Breast epithelium (tissue), 4 donors: Measurements from ENCODE around the gene PCAT6. TPM values are rescaled to one million over a fixed set of nuclear protein-coding genes. Genes with fewer than 3 reads are reported as not detected.

Experiments
- DNase-seq, 2 donors: peaks; one replicate each; pipeline ENCODE4 v3.0.0-alpha.2; 2019; ENCODE audit warnings: low spot score in 2 of 2
- H3K27ac ChIP-seq, 2 donors: fragments of 200-600 bp; sonication (generic) in 1 of 2; one replicate each; pipeline ENCODE4 v1.5.1; 2016 to 2019; ENCODE audit warnings: mild to moderate bottlenecking in 1 of 2
- H3K27me3 ChIP-seq, 2 donors: fragments of 200-600 bp; sonication (generic) in 1 of 2; one replicate each; pipeline versions ENCODE4 v1.5.1 to v1.6.0; 2017 to 2019; ENCODE audit warnings: control low read depth in 1 of 2, mild to moderate bottlenecking in 1 of 2
- H3K36me3 ChIP-seq: fragments of 200-600 bp; one replicate; pipeline ENCODE4 v1.5.1; 2019
- H3K4me1 ChIP-seq, 2 donors: fragments of 200-600 bp; sonication (generic); one replicate each; pipeline ENCODE4 v1.5.1; 2016 to 2019; ENCODE audit warnings: control low read depth in 1 of 2
- H3K4me3 ChIP-seq, 3 donors: fragments of 200-600 bp; sonication (generic); 1 replicate in 2 of 3; 2 replicates in 1 of 3; pipeline ENCODE4 v1.5.1; 2016 to 2019; ENCODE audit warnings: mild to moderate bottlenecking in 3 of 3, moderate library complexity in 2 of 3
- H3K9me3 ChIP-seq, 2 donors: fragments of 200-600 bp; sonication (generic) in 1 of 2; one replicate each; pipeline ENCODE4 v1.5.1; 2016 to 2019; ENCODE audit warnings: control low read depth in 1 of 2
- POLR2A ChIP-seq: fragments of 450-650 bp; IDR thresholded peaks from one replicate; pipeline ENCODE4 v1.6.1; 2016; ENCODE audit warnings: antibody characterized with exemption, mild to moderate bottlenecking, moderate library complexity
- POLR2AphosphoS5 ChIP-seq, 3 donors: sonication (generic); formaldehyde crosslinking; IDR thresholded peaks; one replicate each; pipeline ENCODE4 v1.6.1; 2017; ENCODE audit warnings: antibody characterized with exemption in 3 of 3
- intact Hi-C: fragments of 100-400 bp; cut with DNase I; formaldehyde crosslinking; loops from one replicate; pipeline ENCODE4 v1.15.1; 2023; ENCODE audit warnings: low total_unique reads
- total RNA-seq, 3 donors: library from RNA; depleted of rRNA; stranded (reverse); fragments of >200 nt; gene quantifications; one replicate each; pipeline ENCODE4 v1.1.0, GENCODE V29; 2016
- TF ChIP-seq, protein P1 (sequence below), 3 donors: fragments of 450-650 bp; IDR thresholded peaks; one replicate each; pipeline ENCODE4 v1.5.1; 2016 to 2017; ENCODE audit warnings: antibody characterized with exemption in 3 of 3, mild to moderate bottlenecking in 3 of 3, moderate library complexity in 3 of 3

The PCAT6 gene
- total RNA-seq, 3 donors from 2014 or later: 1.8 TPM; not detected in 2

- no peak for DNase-seq
- no peak overlapping the region for H3K27ac ChIP-seq
- no peak for TF ChIP-seq POLR2A
- TF ChIP-seq, protein P1, sequence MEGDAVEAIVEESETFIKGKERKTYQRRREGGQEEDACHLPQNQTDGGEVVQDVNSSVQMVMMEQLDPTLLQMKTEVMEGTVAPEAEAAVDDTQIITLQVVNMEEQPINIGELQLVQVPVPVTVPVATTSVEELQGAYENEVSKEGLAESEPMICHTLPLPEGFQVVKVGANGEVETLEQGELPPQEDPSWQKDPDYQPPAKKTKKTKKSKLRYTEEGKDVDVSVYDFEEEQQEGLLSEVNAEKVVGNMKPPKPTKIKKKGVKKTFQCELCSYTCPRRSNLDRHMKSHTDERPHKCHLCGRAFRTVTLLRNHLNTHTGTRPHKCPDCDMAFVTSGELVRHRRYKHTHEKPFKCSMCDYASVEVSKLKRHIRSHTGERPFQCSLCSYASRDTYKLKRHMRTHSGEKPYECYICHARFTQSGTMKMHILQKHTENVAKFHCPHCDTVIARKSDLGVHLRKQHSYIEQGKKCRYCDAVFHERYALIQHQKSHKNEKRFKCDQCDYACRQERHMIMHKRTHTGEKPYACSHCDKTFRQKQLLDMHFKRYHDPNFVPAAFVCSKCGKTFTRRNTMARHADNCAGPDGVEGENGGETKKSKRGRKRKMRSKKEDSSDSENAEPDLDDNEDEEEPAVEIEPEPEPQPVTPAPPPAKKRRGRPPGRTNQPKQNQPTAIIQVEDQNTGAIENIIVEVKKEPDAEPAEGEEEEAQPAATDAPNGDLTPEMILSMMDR (IDR thresholded peaks at IDR 0.05): no peak
- TF ChIP-seq POLR2AphosphoS5 (IDR thresholded peaks at IDR 0.05): no peak
- no peak overlapping the region for H3K4me3 ChIP-seq
- intact Hi-C loops: no loop called here
- H3K4me1 ChIP-seq: peaks cover 0 to 3% of the 10 kb centered on the region in 2 donors
- H3K36me3 ChIP-seq: no peaks in the 10 kb centered on the region
- no peaks in the 10 kb centered on the region for H3K27me3 ChIP-seq
- no peaks in the 10 kb centered on the region for H3K9me3 ChIP-seq
Observed at GRCh38 chr1:202798260-202798659, 12.5 kb upstream of the PCAT6 start.

GRCh38 chr1:202798792-202799331 lies 11.9 kb upstream of the PCAT6 start:
- intact Hi-C loops: no loop called here
- TF ChIP-seq POLR2AphosphoS5 (IDR thresholded peaks at IDR 0.05) (no peak), POLR2A (no peak)
- TF ChIP-seq, protein P1 (IDR thresholded peaks at IDR 0.05): no peak
- Histone ChIP-seq H3K9me3 (no peaks in the 10 kb centered on the region), H3K4me3 (no peak overlapping the region), H3K27me3 (no peaks in the 10 kb centered on the region), H3K4me1 (peaks cover 0 to 2% of the 10 kb centered on the region in 2 donors), H3K27ac (no peak overlapping the region), H3K36me3 (no peaks in the 10 kb centered on the region)
- no peak for DNase-seq

DNA sequence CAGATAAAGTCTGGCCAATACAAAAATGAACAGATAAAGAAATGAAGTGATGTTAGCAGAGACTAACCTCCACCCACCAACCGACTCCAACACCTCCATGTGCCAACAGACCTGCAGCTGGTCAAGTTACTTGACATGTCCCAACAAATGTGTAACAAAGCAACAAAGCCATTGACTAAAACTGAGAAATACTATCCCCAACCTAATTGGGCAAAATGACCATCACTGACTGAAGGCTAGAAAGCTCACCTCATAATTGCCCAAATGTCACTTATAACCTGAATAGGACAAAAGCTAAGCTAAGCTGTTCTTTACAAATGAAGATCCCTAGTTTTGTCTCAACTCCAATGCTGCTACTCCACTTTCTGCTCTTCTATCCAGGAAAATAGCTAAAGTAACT lies 10.0 kb upstream of the PCAT6 start:
- DNase-seq: no peak
- Histone ChIP-seq H3K36me3 (no peaks in the 10 kb centered on the region), H3K27me3 (no peaks in the 10 kb centered on the region), H3K4me1 (peaks cover 0 to 1% of the 10 kb centered on the region in 2 donors), H3K9me3 (no peaks in the 10 kb centered on the region), H3K4me3 (no peak overlapping the region), H3K27ac (no peak overlapping the region)
- TF ChIP-seq, protein P1 (IDR thresholded peaks at IDR 0.05): no peak
- TF ChIP-seq POLR2A (no peak), POLR2AphosphoS5 (IDR thresholded peaks at IDR 0.05) (no peak)
- intact Hi-C loops: no loop called here

DNA sequence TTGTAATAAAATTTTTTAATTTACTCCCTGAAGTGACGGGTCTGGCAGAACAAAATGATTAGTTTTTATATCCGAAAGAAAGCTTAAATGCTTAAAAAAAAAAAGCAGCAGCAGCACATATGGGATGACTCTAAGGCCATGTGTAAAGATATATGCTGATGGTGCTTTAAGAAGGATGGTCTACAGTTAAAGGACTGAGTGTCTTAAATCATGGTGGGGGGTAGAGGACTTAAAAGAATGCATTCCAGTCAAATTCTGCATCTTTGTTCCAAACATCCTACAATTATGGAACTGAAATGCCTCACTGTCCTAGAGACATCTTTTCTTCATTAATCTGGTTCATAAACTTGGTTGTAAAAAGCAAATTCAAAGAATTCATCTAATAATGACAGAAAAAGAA lies 9.6 kb upstream of the PCAT6 start:
- H3K27me3 ChIP-seq: no peaks in the 10 kb centered on the region
- no peaks in the 10 kb centered on the region for H3K36me3 ChIP-seq
- intact Hi-C loops: no loop called here
- H3K27ac ChIP-seq: no peak overlapping the region
- no peak for DNase-seq
- no peak overlapping the region for H3K4me3 ChIP-seq
- TF ChIP-seq, protein P1 (IDR thresholded peaks at IDR 0.05): no peak
- no peak for TF ChIP-seq POLR2A
- no peak for TF ChIP-seq POLR2AphosphoS5 (IDR thresholded peaks at IDR 0.05)
- peaks cover 0 to 4% of the 10 kb centered on the region in 2 donors for H3K4me1 ChIP-seq
- H3K9me3 ChIP-seq: no peaks in the 10 kb centered on the region

DNA sequence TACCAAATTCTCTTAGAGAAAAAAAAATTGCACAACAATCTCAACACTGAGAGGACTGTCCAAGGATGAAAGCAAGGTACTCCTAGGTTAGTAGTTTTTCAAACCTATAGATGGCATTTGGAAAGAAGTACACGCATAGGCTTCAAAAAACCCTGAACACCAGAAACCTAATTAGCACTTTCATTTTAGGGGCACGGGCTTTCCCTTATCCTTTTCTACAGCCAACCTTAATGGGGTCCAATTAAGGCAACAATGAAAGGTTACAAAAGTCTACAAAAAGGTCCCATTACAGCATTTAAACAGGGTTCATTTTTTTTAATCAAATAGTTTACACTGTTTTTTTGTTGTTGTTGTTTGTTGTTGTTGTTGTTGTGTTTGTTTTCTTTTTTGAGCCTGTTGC lies 8.7 kb upstream of the PCAT6 start:
- H3K9me3 ChIP-seq: no peaks in the 10 kb centered on the region
- H3K4me3 ChIP-seq: no peak overlapping the region
- intact Hi-C loops: no loop called here
- H3K27ac ChIP-seq: no peak overlapping the region
- no peaks in the 10 kb centered on the region for H3K36me3 ChIP-seq
- peaks cover 0 to 4% of the 10 kb centered on the region in 2 donors for H3K4me1 ChIP-seq
- H3K27me3 ChIP-seq: no peaks in the 10 kb centered on the region
- TF ChIP-seq, protein P1 (IDR thresholded peaks at IDR 0.05): no peak
- no peak for TF ChIP-seq POLR2A
- no peak for TF ChIP-seq POLR2AphosphoS5 (IDR thresholded peaks at IDR 0.05)
- DNase-seq: no peak
